GM12878 (cell line): ENCODE data around the gene RALB. TPM values are rescaled to one million over a fixed set of nuclear protein-coding genes. Genes with fewer than 3 reads are reported as not detected.

Experiments
- ATAC-seq: fragments of 200-7000 bp; cut with Tn5 transposase; 3 replicates; pipeline ENCODE4 v1.9.1; 2020; ENCODE audit warnings: mild to moderate bottlenecking, moderate library complexity
- BruUV-seq: library from RNA; stranded (reverse); fragments of 400-500 nt; replicated peaks from 2 replicates; lab custom pipeline; 2021; lab: Mats Ljungman, UMichigan
- CTCF ChIA-PET: fragments of 300-600 bp; sonication (Branson Sonifier 250); formaldehyde crosslinking; extraction: SDS; loops from one replicate; lab custom pipeline; 2021; ENCODE audit warnings: inconsistent platforms; lab: Yijun Ruan, JAX
- POLR2A ChIA-PET: fragments of 350-600 bp; formaldehyde crosslinking; extraction: SDS; loops from one replicate; lab custom pipeline; 2021; ENCODE audit warnings: inconsistent platforms; lab: Charles Lee
- RAD21 ChIA-PET: fragments of 300-600 bp; sonication (Branson Sonifier 250); formaldehyde crosslinking; loops from one replicate; lab custom pipeline; 2023; ENCODE audit warnings: antibody characterized with exemption; ENCODE audit not compliant: unreplicated experiment; lab: Charles Lee
- SMC1A ChIA-PET: fragments of 300-600 bp; sonication (Branson Sonifier 250); formaldehyde crosslinking; loops from one replicate; lab custom pipeline; 2023; ENCODE audit not compliant: unreplicated experiment, uncharacterized antibody; lab: Charles Lee
- DNase-seq: peaks from one replicate; pipeline ENCODE4 v3.0.0-alpha.2; 2011; ENCODE audit warnings: low read depth, low spot score
- FAIRE-seq: peaks from 3 replicates; lab custom pipeline; 2011; peaks lifted over from hg19 to GRCh38; lab: Jason Lieb, UNC
- H2AFZ ChIP-seq: 2 replicates; pipeline ENCODE4 v1.6.0; 2011; ENCODE audit warnings: low read depth, low read length, control low read depth; ENCODE audit not compliant: control insufficient read depth
- H3K27ac ChIP-seq: 2 replicates; pipeline ENCODE4 v1.5.1; 2011; ENCODE audit warnings: control low read depth; ENCODE audit not compliant: control insufficient read depth, insufficient read depth
- H3K27me3 ChIP-seq, 2 experiments: replicated peaks in 1 of 2; 2 replicates each; pipeline versions ENCODE4 v1.6.0 to v1.6.1; 2011; ENCODE audit warnings: low read length in 1 of 2; ENCODE audit not compliant: control insufficient read depth in 2 of 2, insufficient read depth in 2 of 2
- H3K36me3 ChIP-seq, 2 experiments: 2 replicates each; pipeline ENCODE4 v1.5.1; 2011; ENCODE audit warnings: low read length in 1 of 2; ENCODE audit not compliant: control insufficient read depth in 2 of 2, insufficient read depth in 2 of 2
- H3K4me1 ChIP-seq: 2 replicates; pipeline ENCODE4 v1.6.1; 2011; ENCODE audit warnings: mild to moderate bottlenecking, low read length, moderate library complexity, mixed read lengths; ENCODE audit not compliant: control insufficient read depth, insufficient read depth
- H3K4me2 ChIP-seq: 2 replicates; pipeline ENCODE4 v1.6.0; 2011; ENCODE audit warnings: control low read depth; ENCODE audit not compliant: control insufficient read depth, insufficient read depth
- H3K4me3 ChIP-seq: fragments of 200-600 bp; sonication (generic); 2 replicates; pipeline ENCODE4 v1.5.1; 2016
- H3K79me2 ChIP-seq: 2 replicates; pipeline ENCODE4 v1.6.0; 2011; ENCODE audit warnings: low read length; ENCODE audit not compliant: control insufficient read depth, insufficient read depth
- H3K9ac ChIP-seq: 2 replicates; pipeline ENCODE4 v1.8.0; 2011; ENCODE audit warnings: low read length, control low read depth, mixed read lengths; ENCODE audit not compliant: control insufficient read depth, insufficient read depth
- H3K9me3 ChIP-seq: replicated peaks from 3 replicates; pipeline ENCODE4 v1.5.1; 2011; ENCODE audit warnings: mild to moderate bottlenecking, low read length; ENCODE audit not compliant: control insufficient read depth, insufficient read depth
- H4K20me1 ChIP-seq: 2 replicates; pipeline ENCODE4 v1.6.0; 2011; ENCODE audit not compliant: control insufficient read depth, insufficient read depth
- BACH1 ChIP-seq: fragments of 450-650 bp; IDR thresholded peaks from 2 replicates; pipeline ENCODE4 v1.6.1; 2017; ENCODE audit warnings: mild to moderate bottlenecking, borderline replicate concordance
- FOXK2 ChIP-seq: fragments of 450-650 bp; IDR thresholded peaks from 2 replicates; pipeline ENCODE4 v1.6.1; 2017; ENCODE audit warnings: mild to moderate bottlenecking, moderate library complexity
- GABPA ChIP-seq: IDR thresholded peaks from 2 replicates; pipeline ENCODE4 v1.6.1; 2014; ENCODE audit warnings: antibody characterized with exemption, low read depth, mild to moderate bottlenecking, inconsistent platforms
- GATAD2B ChIP-seq: fragments of 450-650 bp; conservative IDR thresholded peaks from 2 replicates; pipeline ENCODE4 v1.6.1; 2017; ENCODE audit warnings: low read depth, mild to moderate bottlenecking, moderate library complexity
- HDAC6 ChIP-seq: fragments of 200-600 bp; sonication (generic); IDR thresholded peaks from one replicate; pipeline ENCODE4 v1.8.0; 2017; ENCODE audit warnings: antibody characterized with exemption; ENCODE audit not compliant: unreplicated experiment
- HDGF ChIP-seq: fragments of 450-650 bp; IDR thresholded peaks from 2 replicates; pipeline ENCODE4 v1.6.1; 2016; ENCODE audit warnings: antibody characterized with exemption
- IKZF1 ChIP-seq: fragments of 450-650 bp; conservative IDR thresholded peaks from 2 replicates; pipeline ENCODE4 v1.6.1; 2017; ENCODE audit warnings: antibody characterized with exemption, mild to moderate bottlenecking
- RUNX3 ChIP-seq: IDR thresholded peaks from 2 replicates; pipeline ENCODE4 v1.6.1; 2012; ENCODE audit warnings: low read length, inconsistent platforms
- SKIL ChIP-seq: fragments of 450-650 bp; IDR thresholded peaks from 2 replicates; pipeline ENCODE4 v1.6.1; 2017; ENCODE audit warnings: mild to moderate bottlenecking, low read depth, inconsistent platforms; ENCODE audit not compliant: poor library complexity, severe bottlenecking
- SMARCA5 ChIP-seq: fragments of 450-650 bp; IDR thresholded peaks from 2 replicates; pipeline ENCODE4 v1.6.1; 2017; ENCODE audit warnings: mild to moderate bottlenecking
- SREBF2 ChIP-seq: IDR thresholded peaks from 2 replicates; pipeline ENCODE4 v1.6.1; 2012; ENCODE audit warnings: mild to moderate bottlenecking, low read length
- ZBTB33 ChIP-seq: fragments of 450-650 bp; IDR thresholded peaks from 2 replicates; pipeline ENCODE4 v1.6.1; 2017; ENCODE audit warnings: mild to moderate bottlenecking
- WGBS: methylation state at CpG from one replicate; pipeline ENCODE4 v1.1.6; 2016; ENCODE audit warnings: low lambda C conversion rate; ENCODE audit not compliant: insufficient replicate concordance, insufficient coverage; ENCODE audit errors: missing lambda C conversion rate; 5-methylcytosine and 5-hydroxymethylcytosine counted together
- in situ Hi-C: fragments of 300-500 bp; cut with MboI; formaldehyde crosslinking; loops from 9 replicates; pipeline ENCODE4 v1.14.3; 2018; ENCODE audit warnings: mixed read lengths
- intact Hi-C: fragments of 100-400 bp; cut with micrococcal nuclease; formaldehyde crosslinking; loops from one replicate; pipeline ENCODE4 v1.14.2; 2022; ENCODE audit not compliant: unreplicated experiment
- polyA plus RNA-seq, 11 experiments: library from polyadenylated mRNA; depleted of rRNA in 4 of 11; unstranded in 6 of 11; stranded (reverse) in 5 of 11; fragments of >200 nt; fragmentation: Nextera tagmentation in 4 of 11; fragmentation: Illumina TruSeq in 1 of 11; extraction: Ambion mirVana in 4 of 11; extraction: Trizol in 1 of 11; gene quantifications; 1 replicate in 1 of 11; 2 replicates in 10 of 11; pipeline versions ENCODE4 v1.2.1 to v1.2.3, GENCODE V29; 2011 to 2016; ENCODE audit warnings: inconsistent platforms in 2 of 11, missing spikeins in 2 of 11, low read depth in 1 of 11
- total RNA-seq, 4 experiments: library from RNA; depleted of rRNA in 3 of 4; stranded (reverse); fragments of >200 nt in 3 of 4; fragmentation: Illumina TruSeq in 1 of 4; extraction: Trizol in 1 of 4; gene quantifications; 2 replicates each; pipeline versions ENCODE4 v1.2.1 to v1.2.3, GENCODE V29; 2013 to 2021

RALB gene
- total and polyA plus RNA-seq, 10 of the 15 experiments (the other 5 are each of a cell fraction or from before 2014, with no cell fraction given): 8.3 to 54.0 (median 24.2) TPM

GRCh38 chr2:120239488-120240287, 13.0 kb upstream of the RALB start (continued):
- no peak for TF ChIP-seq SKIL

GRCh38 chr2:120240901-120241429, 11.7 kb upstream of the RALB start:
- TF ChIP-seq BACH1 (no peak), IKZF1 (no peak), HDGF (no peak), SREBF2 (no peak), GABPA (no peak), SMARCA5 (no peak), HDAC6 (no peak), GATAD2B (no peak), FOXK2 (no peak), RUNX3 (no peak), ZBTB33 (no peak)
- DNase-seq (no peak), FAIRE-seq (no peak), ATAC-seq (no peak)
- 84% methylated on average over 10 of the region's 10 CpGs for WGBS
- H3K4me2 ChIP-seq: no peak overlapping the region
- no peaks in the 10 kb centered on the region; the same call in 1 of the 2 replicates for H3K4me1 ChIP-seq
- no peak overlapping the region for H3K9ac ChIP-seq
- no peak overlapping the region for H3K27ac ChIP-seq
- H4K20me1 ChIP-seq: no peaks in the 10 kb centered on the region
- intact Hi-C loops (no loop called here), in situ Hi-C loops (no loop called here)
- no peaks in the 10 kb centered on the region for H3K27me3 ChIP-seq
- no peaks in the 10 kb centered on the region for H3K36me3 ChIP-seq
- ChIA-PET CTCF (interaction anchor here (1.0 to 1.6 kb wide), 2 partner anchors 10 to 72 kb away, joined by 4 to 6 read pairs; no protein-coding TSS in a partner anchor), RAD21 (interaction anchor here (1.8 kb wide), 1 partner anchor 72 kb away, joined by 7 read pairs; no protein-coding TSS in a partner anchor), SMC1A (interaction anchor here (1.5 kb wide), 1 partner anchor 11 kb away, joined by 11 read pairs; the partner anchor contains the start of gene RALB), POLR2A (interaction anchor here (1.3 to 1.8 kb wide), 2 partner anchors 11 to 13 kb away, joined by 5 to 8 read pairs; partner anchors contain the start of gene RALB)
- peaks cover 9% of the 10 kb centered on the region; the same call in 2 of the 3 replicates for H3K9me3 ChIP-seq
- no peaks in the 10 kb centered on the region for H3K79me2 ChIP-seq
- BruUV-seq: no TSS peak
- H3K4me3 ChIP-seq: no peak overlapping the region
- H2AFZ ChIP-seq: no peak overlapping the region
